SU-DHL-6 (cell line): ENCODE data around the gene C16orf54.

ENCODE experiments used
- CTCF ChIP-seq: fragments of 200-600 bp; sonication (generic); IDR thresholded peaks from one replicate; pipeline ENCODE4 v1.5.1; 2017; ENCODE audit warnings: antibody characterized with exemption, mild to moderate bottlenecking, low read length, moderate library complexity; ENCODE audit not compliant: insufficient read depth, poor library complexity, severe bottlenecking
- EZH2phosphoT487 ChIP-seq: fragments of 200-600 bp; sonication (generic), shearing (Covaris generic); conservative IDR thresholded peaks from 2 replicates; pipeline ENCODE4 v1.6.1; 2018; ENCODE audit warnings: mild to moderate bottlenecking, antibody characterized with exemption, low read length, moderate library complexity, mixed read lengths

- TF ChIP-seq CTCF (no peak), EZH2phosphoT487 (no peak)
Measured at GRCh38 chr16:29730649-29731048, 15.1 kb downstream of the C16orf54 start.
